HL-60/S4 (cell line): ENCODE data around the gene MSL3.

Experiments
- in situ Hi-C: fragments of 300-500 bp; cut with MboI; formaldehyde crosslinking; loops from 2 replicates; pipeline ENCODE4 v1.14.3; 2022; ENCODE audit warnings: low sequenced_read_pairs

MSL3 gene

DNA sequence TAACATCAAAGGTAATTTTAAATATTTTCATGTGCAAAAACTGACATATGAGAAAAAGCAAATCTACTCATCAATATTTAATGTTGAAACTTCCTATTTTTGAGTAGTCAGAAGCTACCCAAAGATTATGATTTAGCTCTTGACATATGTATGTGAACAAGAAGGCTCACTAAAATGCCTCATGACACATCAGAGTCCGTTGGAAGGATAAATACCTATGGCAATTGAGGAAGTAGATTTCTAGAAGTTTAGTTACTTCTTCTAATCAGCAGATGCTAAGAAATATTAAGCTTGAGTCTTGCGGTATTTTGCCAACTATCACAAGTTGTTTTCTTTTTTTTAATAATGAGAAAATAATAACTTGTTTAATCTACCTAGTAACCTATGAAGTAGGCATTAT is 55.3 kb downstream of the MSL3 start:
- in situ Hi-C loops = no loop called here
